Measurements from ENCODE around the gene RPS6KA3. TPM values are rescaled to one million over a fixed set of nuclear protein-coding genes. Genes with fewer than 3 reads are reported as not detected.
A peak's percentile ranks its signal among the peaks of the same experiment; 100 is the strongest.

Gene RPS6KA3
- total and polyA plus RNA-seq, 2 donors (not counting 1 experiment from before 2014, with no cell fraction given) = 17.0 to 63.0 TPM

DNA sequence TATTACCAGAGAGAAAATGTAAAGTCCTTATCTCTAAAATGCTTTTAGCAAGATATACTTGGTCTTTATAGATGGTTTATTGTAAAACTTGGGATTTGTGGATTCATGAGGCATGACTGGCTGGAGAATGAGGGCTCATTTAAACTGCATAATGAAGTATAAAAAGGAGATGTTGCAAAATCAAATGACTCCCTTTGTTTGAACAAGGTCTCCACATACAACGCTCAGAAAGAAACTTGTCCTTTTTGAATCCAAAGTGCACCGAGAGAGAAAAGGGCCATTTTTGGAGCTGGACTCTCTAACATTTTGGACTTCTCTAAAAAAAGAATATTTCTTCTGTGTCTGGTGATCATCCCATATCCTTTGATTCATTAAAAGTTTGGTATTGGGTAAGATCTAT lies 117.4 kb downstream of the RPS6KA3 start:
- CTCF ChIA-PET = no interaction called here
- Histone ChIP-seq H3K27ac (ENCODE audit: low read length in 2 of 2) (no peak overlapping the region), H3K4me2 (replicated peaks; ENCODE audit: low read depth, low read length, poor library complexity, severe bottlenecking) (no peak overlapping the region), H3K79me2 (ENCODE audit: control insufficient read depth, insufficient read depth, low read length) (no peaks in the 10 kb centered on the region), H3K9ac (ENCODE audit: low read length) (no peak overlapping the region), H3K4me3 (ENCODE audit: control extremely low read depth in 1 of 5, extremely low read depth in 1 of 5, insufficient read depth in 1 of 5, low read depth in 2 of 5, low read length in 4 of 5) (peak overlapping the region in 1 of 5 experiments; percentile 10), H2AFZ (ENCODE audit: insufficient read depth, low read depth, low read length, poor library complexity, severe bottlenecking) (no peak overlapping the region), H3K27me3 (replicated peaks in 1 of 4; ENCODE audit: control extremely low read depth in 1 of 4, control insufficient read depth in 3 of 4, insufficient read depth in 4 of 4, low read length in 3 of 4) (no peaks in the 10 kb centered on the region), H3K4me1 (ENCODE audit: control insufficient read depth in 2 of 2, insufficient read depth in 2 of 2, low read length in 2 of 2) (peaks cover 0 to 3% of the 10 kb centered on the region in 2 donors), H4K20me1 (ENCODE audit: control insufficient read depth, insufficient read depth, low read length, poor library complexity, severe bottlenecking) (no peaks in the 10 kb centered on the region), H3K36me3 (replicated peaks in 1 of 2; ENCODE audit: control extremely low read depth in 1 of 2, control insufficient read depth in 1 of 2, extremely low read depth in 1 of 2, insufficient read depth in 2 of 2, low read length in 1 of 2) (peaks cover 0 to 17% of the 10 kb centered on the region in 2 experiments), H3K9me3 (ENCODE audit: control extremely low read depth in 1 of 3, control insufficient read depth in 2 of 3, insufficient read depth in 1 of 3, low read length in 2 of 3) (no peaks in the 10 kb centered on the region)
- H3K4me1 Mint-ChIP-seq = no peaks in the 10 kb centered on the region
- H3K4me3 Mint-ChIP-seq = no peak overlapping the region
- no peaks in the 10 kb centered on the region for H3K27me3 Mint-ChIP-seq
- no peak overlapping the region for H3K27ac Mint-ChIP-seq
- no CpG with 5 or more reads among the region's 2 CpGs for WGBS (ENCODE audit: insufficient coverage)
- intact Hi-C loops (cut with micrococcal nuclease) = no loop called here
- ATAC-seq (ENCODE audit: low read depth) (no peak), DNase-seq (no peak)
- TF ChIP-seq CTCF (IDR thresholded peaks at IDR 0.05) (no peak), EZH2 (IDR thresholded peaks at IDR 0.05; ENCODE audit: borderline replicate concordance, insufficient read depth, low read depth, low read length, poor library complexity, severe bottlenecking) (no peak)
- POLR2A ChIA-PET = no interaction called here
- H3K9me3 Mint-ChIP-seq (ENCODE audit: insufficient read depth) = no peaks in the 10 kb centered on the region

DNA sequence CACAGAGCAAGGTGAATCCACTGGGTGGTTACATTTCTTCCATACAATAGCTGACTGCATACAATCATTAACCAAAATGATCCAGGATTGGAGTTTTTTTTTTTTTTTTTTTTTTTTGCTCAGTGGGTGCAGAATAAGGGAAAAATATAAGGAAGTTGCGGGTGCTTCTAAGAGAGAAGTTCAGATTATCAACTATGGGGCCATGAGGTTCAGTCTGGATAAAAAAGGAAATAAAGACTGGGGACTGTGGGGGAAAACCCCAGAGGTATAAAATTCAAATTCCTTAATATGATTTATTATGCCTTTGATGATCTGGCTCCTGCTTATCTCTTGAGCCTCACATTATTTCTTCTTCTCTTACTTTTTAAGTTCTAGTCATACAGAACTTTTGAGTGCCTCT lies 119.1 kb downstream of the RPS6KA3 start:
- peaks cover 0 to 8% of the 10 kb centered on the region in 2 experiments for H3K36me3 ChIP-seq (replicated peaks in 1 of 2; ENCODE audit: control extremely low read depth in 1 of 2, control insufficient read depth in 1 of 2, extremely low read depth in 1 of 2, insufficient read depth in 2 of 2, low read length in 1 of 2)
- no peak overlapping the region for H3K27ac ChIP-seq (ENCODE audit: low read length in 2 of 2)
- no peaks in the 10 kb centered on the region for H3K27me3 ChIP-seq (replicated peaks in 1 of 4; ENCODE audit: control extremely low read depth in 1 of 4, control insufficient read depth in 3 of 4, insufficient read depth in 4 of 4, low read length in 3 of 4)
- H3K9ac ChIP-seq (ENCODE audit: low read length) = no peak overlapping the region
- no peak overlapping the region for H3K4me3 Mint-ChIP-seq
- H3K4me1 Mint-ChIP-seq = peaks cover 3% of the 10 kb centered on the region
- no peak for TF ChIP-seq EZH2 (IDR thresholded peaks at IDR 0.05; ENCODE audit: borderline replicate concordance, insufficient read depth, low read depth, low read length, poor library complexity, severe bottlenecking)
- TF ChIP-seq CTCF (IDR thresholded peaks at IDR 0.05) = no peak
- intact Hi-C loops (cut with micrococcal nuclease) = no loop called here
- DNase-seq (no peak), ATAC-seq (ENCODE audit: low read depth) (no peak)
- POLR2A ChIA-PET = interaction anchor here (0.6 kb wide), 1 partner anchor 116 kb away, joined by 3 read pairs; no protein-coding TSS in a partner anchor
- H3K4me2 ChIP-seq (replicated peaks; ENCODE audit: low read depth, low read length, poor library complexity, severe bottlenecking) = no peak overlapping the region
- H3K9me3 ChIP-seq (ENCODE audit: control extremely low read depth in 1 of 3, control insufficient read depth in 2 of 3, insufficient read depth in 1 of 3, low read length in 2 of 3) = no peaks in the 10 kb centered on the region
- no peaks in the 10 kb centered on the region for H3K79me2 ChIP-seq (ENCODE audit: control insufficient read depth, insufficient read depth, low read length)
- H3K9me3 Mint-ChIP-seq (ENCODE audit: insufficient read depth) = no peaks in the 10 kb centered on the region
- peaks cover 0 to 3% of the 10 kb centered on the region in 2 donors for H3K4me1 ChIP-seq (ENCODE audit: control insufficient read depth in 2 of 2, insufficient read depth in 2 of 2, low read length in 2 of 2)
- H3K4me3 ChIP-seq (ENCODE audit: control extremely low read depth in 1 of 5, extremely low read depth in 1 of 5, insufficient read depth in 1 of 5, low read depth in 2 of 5, low read length in 4 of 5) = no peak overlapping the region
- WGBS (ENCODE audit: insufficient coverage) = no CpG with 5 or more reads among the region's 1 CpG
- H2AFZ ChIP-seq (ENCODE audit: insufficient read depth, low read depth, low read length, poor library complexity, severe bottlenecking) = no peak overlapping the region
- H3K27ac Mint-ChIP-seq = no peak overlapping the region
- CTCF ChIA-PET = no interaction called here
- H3K27me3 Mint-ChIP-seq = no peaks in the 10 kb centered on the region
- no peaks in the 10 kb centered on the region for H4K20me1 ChIP-seq (ENCODE audit: control insufficient read depth, insufficient read depth, low read length, poor library complexity, severe bottlenecking)
